Ishikawa (cell line): Measurements from ENCODE around the gene FMNL2.

ENCODE experiments used
- CEBPB ChIP-seq: IDR thresholded peaks from 2 replicates; pipeline ENCODE4 v1.6.1; 2012
- CREB1 ChIP-seq: IDR thresholded peaks from 2 replicates; pipeline ENCODE4 v1.6.1; 2012; ENCODE audit warnings: low read depth
- EGR1 ChIP-seq: IDR thresholded peaks from 2 replicates; pipeline ENCODE4 v1.6.1; 2012
- EP300 ChIP-seq: IDR thresholded peaks from 2 replicates; pipeline ENCODE4 v1.6.1; 2012; ENCODE audit warnings: borderline replicate concordance
- FOXM1 ChIP-seq: IDR thresholded peaks from 2 replicates; pipeline ENCODE4 v1.6.1; 2012; ENCODE audit warnings: low read depth, borderline replicate concordance
- NFIC ChIP-seq: IDR thresholded peaks from 2 replicates; pipeline ENCODE4 v1.6.1; 2012
- RAD21 ChIP-seq: IDR thresholded peaks from 2 replicates; pipeline ENCODE4 v1.6.1; 2012; ENCODE audit warnings: low read depth
- REST ChIP-seq: IDR thresholded peaks from 2 replicates; pipeline ENCODE4 v1.6.1; 2012; ENCODE audit warnings: low read depth, mild to moderate bottlenecking
- TAF1 ChIP-seq: IDR thresholded peaks from 2 replicates; pipeline ENCODE4 v1.6.1; 2012; ENCODE audit warnings: low read depth, mild to moderate bottlenecking
- TEAD4 ChIP-seq: IDR thresholded peaks from 2 replicates; pipeline ENCODE4 v1.6.1; 2012
- USF1 ChIP-seq: IDR thresholded peaks from 2 replicates; pipeline ENCODE4 v1.6.1; 2012
- YY1 ChIP-seq: IDR thresholded peaks from 2 replicates; pipeline ENCODE4 v1.6.1; 2012; ENCODE audit warnings: low read depth
- ZBTB7A ChIP-seq: IDR thresholded peaks from 2 replicates; pipeline ENCODE4 v1.6.1; 2012; ENCODE audit warnings: low read depth
- TF ChIP-seq, protein P1 (sequence below): IDR thresholded peaks from 2 replicates; pipeline ENCODE4 v1.6.1; 2012

DNA sequence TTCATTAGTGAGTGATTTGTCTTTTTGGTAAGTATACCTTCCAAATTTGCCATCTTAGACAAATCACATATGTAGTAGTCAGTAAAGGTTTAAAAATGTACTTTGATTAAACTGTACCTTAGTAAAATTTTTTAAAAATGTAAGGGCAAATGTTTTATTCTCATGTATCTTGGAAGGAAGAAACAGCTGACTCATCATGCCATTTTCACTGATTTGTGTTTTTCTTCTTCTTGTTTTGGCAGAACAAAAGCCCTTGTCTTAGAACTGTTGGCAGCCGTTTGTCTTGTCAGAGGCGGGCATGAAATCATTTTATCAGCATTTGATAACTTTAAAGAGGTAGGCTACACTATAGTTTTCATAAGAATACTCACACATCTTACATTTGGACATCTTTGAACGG lies 245.7 kb downstream of the FMNL2 start:
- TF ChIP-seq EP300 (no peak), FOXM1 (no peak), ZBTB7A (no peak), USF1 (no peak), RAD21 (no peak), NFIC (no peak), CREB1 (no peak), CEBPB (no peak), YY1 (no peak), REST (no peak), TEAD4 (no peak), EGR1 (no peak), TAF1 (no peak)
- TF ChIP-seq, protein P1, sequence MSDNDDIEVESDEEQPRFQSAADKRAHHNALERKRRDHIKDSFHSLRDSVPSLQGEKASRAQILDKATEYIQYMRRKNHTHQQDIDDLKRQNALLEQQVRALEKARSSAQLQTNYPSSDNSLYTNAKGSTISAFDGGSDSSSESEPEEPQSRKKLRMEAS, result no peak
